G401.6 (cell line): ENCODE measurements around the gene GSTT4.
"Not testable (repeated sequence)": the region's sequence is repeated elsewhere in the genome, so short reads cannot be mapped to it uniquely, and the experiment has no call there.

Source experiments
- FAIRE-seq: peaks from 2 replicates; lab custom pipeline; 2012; peaks lifted over from hg19 to GRCh38; lab: Jason Lieb, UNC

The GSTT4 gene

DNA sequence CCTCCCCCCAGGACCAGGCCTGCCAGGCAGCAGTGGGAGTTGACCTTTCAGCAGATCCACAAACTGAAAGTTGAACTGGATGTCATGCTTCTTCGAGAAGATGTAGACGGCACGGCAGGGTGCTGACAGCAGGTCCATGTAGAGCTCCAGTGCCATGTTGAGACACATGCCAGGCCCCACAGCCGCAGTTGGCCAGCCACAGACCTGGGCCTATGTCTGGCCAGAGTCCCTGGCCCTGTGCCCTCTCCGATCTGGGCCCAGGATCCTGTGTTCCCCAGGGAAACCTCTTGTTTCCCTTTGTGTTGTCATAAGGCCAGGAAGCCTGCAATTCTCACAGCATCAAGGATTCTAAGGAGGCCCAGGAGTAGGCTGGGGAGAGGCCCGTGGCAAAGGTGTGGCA is at the start of gene GSTT4:
Gene GSTT4, minus strand, starts transcription at position 253 of the 400 bp plus-strand sequence. Its CDS starts 97 bp downstream, at position 156.
- no peak for FAIRE-seq

DNA sequence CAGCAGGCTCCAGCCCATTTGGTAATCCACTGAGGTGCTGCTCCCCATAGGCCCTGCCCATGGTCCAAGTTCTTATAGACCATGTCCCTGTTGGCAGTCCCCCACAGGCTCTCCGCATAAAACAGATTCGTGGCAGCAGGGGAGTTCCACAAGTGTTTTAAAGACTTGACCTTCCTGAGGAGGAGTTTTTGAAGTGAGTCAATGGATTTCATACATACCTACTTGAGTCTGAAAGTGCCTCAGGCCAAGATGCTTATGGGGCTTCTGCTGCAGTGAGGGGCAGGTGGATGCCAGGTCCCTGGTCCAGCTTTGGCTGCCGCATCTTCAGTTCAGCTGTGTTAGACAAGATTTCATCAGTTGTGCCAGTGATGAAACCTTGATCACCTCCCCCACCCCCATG is 49.1 kb upstream of the GSTT4 start:
- no peak for FAIRE-seq

DNA sequence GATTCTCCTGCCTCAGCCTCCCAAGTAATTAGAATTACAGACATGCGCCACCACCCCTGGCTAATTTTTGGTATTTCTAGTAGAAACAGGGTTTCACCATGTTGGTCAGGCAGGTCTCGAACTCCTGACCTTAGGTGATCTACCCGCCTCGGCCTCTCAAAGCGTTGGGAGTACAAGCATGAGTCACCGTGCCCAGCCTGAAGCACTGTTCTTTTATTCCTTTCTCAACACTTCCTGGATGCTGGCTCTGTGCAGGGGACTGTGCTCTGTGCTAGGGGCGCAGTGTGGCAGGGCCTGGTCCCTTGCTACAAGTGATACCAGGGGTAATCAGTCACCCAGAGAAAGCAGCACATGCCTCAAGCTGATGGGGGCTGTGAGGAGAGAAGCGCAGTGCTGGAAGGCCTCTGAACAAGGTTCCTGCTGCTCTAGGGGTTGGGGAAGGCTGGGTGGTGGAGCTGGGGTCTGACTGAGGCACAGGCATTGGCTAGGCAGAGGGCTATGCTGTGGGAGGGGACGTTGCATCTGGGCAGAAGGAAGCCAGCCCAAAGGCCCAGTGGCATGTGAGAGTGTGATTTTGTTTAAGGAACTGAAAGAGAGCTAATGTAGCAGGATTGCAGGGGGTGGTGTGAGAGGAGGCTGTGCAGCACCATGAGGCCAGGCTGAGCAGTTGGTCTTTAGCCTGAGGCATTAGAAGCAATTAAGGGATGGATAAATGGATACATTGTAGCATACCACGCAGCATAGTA is 48.4 kb upstream of the GSTT4 start:
- FAIRE-seq = no peak

DNA sequence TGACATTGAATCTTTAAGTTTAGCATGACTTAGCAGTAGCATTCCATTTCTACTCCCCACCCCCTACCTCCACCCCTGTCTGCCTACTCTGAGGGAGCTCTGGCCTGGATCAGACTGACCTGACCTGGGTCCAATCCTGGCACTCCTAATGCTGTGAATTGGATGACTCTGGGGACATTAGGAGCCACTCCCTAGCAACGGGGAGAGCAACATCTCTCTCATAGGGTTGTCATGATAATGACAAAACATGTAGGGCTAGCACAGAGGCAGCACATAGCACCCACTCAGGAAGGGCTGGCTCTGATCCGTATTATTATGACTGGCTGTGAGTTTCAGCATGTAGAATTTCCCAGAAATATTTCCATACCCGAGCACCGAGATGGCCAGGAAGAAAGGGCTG is 46.3 kb upstream of the GSTT4 start:
- FAIRE-seq = no peak

DNA sequence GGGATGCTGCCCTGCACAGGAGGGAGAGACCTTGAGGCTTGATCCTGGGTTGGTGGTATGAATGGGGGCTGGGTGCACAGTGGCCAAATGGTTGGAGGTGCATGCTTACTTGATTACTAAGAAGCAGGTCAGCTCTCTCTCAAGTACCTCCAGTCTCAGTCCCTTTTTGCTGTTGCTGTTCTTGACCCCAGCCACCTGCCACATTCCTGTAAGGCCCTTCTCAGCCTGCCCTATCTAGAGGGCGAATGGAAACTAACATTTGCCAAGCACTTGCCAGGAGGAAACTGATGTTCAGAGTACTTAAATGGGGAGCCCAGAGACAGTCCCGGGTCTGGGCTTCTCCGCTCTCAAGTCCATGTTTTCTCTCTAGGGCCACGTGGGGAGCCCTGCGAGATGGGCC is 45.8 kb upstream of the GSTT4 start:
- no peak for FAIRE-seq

DNA sequence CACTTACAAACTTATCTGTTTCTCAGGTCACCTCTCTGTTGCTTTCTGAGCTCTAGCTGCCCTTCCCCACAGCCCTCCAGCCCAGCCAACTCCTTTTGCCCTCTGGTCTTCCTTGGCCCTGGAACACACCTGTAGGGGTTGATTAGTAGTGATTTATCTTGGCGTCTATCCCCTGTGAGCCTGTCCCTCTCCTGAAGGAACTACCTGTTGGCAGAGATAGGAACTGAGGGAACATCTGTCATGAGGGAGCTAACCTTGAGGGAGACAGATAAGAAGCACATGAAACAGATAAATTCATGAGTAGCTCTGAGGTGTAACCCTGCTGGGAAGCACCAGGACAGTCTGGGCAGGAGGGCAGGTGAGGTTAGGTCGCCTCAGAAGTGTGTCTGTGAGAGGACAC is 44.7 kb upstream of the GSTT4 start:
- no peak for FAIRE-seq

DNA sequence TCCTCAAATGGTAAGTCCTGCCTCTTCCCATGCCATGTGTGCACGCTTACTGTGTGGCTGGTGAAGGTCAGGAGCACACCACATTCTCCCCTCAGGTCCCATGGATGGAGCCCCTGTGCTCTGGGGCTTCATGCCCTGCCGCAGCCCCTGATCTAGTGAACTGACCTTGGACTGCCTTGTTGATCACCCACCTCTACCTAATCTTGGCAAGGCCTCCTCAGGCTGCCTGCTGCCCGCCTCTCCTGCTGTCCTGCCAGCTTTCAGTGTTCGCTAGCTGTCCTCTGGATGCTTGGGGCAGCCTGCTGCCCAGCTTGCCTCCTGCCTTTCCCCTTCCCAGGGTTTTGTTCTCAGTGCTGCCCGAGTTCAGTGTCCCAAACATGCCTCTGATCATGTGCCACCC is 44.0 kb upstream of the GSTT4 start:
- FAIRE-seq = no peak

DNA sequence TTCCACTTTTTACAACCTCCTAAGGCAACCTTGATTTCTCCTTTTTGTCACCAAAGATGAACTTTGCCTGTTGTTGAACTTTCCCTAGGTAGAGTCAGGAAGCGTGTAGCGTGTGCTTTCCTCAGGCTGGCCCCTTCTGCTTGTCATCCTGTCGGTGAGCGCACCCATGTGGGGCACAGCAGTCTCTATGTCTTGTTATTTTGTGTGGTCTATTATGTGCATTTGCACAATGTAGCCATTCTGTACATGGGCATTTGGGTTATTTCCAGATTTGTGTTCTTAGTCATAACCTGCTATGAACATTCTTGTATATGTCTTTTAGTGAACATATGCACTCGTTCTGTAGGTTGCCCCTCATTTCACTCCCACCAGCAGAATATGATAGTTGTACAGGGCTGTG is 40.8 kb upstream of the GSTT4 start:
- no peak for FAIRE-seq

DNA sequence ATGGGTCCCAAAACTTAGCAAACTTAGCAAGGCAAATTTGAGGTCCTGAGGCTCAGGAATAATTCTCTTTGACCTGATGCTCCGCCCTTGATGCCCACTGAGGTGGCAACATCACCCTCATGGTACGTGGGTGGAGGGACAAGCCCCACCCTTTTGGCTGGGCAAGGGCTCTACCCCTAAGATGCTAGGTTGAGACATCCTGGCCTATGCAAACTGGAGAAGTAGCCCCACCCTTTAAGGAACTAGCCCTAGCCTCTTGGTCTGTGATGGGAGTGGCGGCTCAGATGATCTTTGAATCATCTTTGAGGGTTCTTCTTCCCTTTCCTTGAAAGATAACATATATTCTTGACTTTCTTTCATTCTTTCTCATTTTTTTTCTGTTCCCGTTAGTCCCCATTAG is 38.7 kb upstream of the GSTT4 start:
- no peak for FAIRE-seq

DNA sequence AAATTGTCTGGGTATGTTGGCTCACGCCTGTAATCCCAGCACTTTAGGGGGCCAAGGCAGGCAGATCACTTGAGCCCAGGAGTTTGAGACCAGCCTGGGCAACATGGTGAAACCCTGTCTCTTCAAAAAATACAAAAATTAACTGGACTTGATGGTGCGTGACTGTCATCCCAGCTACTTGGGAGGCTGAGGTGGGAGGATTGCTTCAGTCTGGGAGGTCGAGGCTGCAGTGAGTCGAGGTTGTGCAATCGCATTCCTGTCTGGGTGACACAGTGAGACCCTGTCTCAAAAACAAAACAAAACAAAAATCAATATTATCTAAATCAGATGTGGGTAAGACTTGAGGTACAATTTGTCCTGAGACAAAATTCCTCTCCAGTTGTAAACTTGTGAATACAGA is 38.2 kb upstream of the GSTT4 start:
- not testable (repeated sequence) for FAIRE-seq

DNA sequence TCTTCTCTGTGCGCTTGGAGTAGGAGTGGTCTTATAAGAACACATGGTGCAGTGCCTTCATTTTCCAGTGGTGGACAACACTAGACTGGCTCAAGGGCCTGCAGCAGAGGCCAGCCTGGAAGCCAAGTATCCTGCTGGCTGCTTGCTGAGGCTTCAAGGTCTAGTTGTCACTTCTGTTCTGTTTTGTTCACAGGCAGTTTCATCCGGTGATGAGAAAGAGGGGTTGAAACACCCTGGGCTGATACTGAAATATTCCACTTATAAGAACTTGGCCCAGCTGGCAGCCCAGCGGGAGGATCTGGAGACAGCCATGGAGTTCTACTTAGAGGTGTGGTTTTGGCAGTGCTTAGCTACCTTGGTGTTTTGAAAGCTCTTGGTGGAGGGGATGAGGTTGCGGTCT is 35.7 kb upstream of the GSTT4 start:
- no peak for FAIRE-seq

DNA sequence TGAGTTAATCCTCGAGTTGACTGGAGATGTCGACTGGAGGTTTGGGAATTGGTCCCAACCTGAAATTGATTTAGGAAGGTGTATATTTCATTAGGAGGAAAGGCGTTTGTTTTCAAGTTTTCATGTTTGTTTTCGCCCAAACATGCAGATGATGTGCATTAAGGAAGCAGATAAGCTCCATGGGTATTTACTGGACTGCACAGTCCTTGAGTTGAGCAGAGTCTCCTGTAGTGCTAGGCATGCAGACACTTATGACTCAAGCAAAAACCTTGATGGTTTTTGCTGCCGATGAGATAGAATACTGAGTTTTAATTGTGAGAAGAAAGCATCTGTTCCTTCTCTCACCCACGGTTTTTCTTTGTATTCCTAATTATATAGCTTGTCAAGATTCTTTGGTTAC is 33.8 kb upstream of the GSTT4 start:
- no peak for FAIRE-seq

DNA sequence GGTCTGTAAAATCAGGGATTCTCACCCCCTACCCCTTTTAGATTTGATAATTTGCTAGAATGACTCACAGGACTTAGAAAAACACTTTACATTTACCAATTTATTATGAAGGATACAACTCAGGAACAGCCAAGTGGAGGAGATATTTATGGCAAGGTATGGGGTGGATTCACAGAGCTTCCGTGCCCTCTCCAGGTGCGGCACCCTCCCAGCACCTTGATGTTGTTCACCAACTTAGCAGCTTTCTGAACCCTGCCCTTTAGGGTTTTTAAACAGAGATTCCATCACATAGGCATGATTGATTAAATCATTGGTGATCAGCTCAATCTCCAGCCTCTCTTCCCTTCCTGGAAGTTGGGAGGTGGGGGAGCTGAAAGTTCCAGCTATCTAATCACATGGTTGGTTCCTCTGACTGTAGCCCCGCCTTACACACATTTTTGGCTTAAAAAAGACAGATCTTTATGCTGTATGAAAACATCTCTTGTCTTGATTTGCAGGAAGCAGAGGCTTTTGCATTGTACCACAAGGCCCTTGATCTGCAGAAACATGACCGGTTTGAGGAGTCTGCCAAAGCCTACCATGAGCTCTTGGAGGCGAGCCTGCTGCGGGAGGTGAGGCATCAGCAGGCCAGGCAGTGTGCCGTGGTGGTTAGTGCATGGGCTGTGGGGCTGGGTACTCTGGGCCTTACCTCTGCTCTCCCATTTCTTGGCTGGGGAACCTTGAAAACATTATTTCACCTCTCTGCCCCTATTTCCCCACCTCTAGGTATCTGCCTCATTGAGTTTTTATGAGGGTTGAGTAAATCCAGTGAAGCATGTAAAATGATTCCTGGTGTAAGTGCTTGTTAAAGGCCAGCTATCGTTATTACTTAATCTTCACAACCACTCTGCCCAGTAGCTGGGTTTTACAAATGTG is 32.9 kb upstream of the GSTT4 start:
- no peak for FAIRE-seq

DNA sequence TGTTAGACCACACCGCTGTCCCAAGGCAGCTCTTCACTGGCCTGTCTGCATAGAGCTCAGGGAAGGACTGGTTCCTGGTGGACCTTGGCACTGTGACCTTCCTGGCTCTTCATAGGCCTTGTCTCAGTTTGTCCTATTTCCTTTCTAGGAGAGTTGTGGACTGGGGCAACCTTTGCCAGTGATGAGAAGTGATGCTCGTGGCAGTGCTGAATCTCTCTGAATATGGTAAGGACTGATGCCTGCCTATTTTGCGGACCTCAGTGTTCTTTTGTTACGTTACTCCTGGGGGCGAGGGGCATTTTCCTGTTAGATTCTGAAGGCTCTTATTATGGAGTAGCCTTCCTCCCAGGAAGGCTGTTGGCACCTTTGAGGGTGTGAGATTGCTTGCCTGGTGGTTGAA is 30.0 kb upstream of the GSTT4 start:
- no peak for FAIRE-seq

DNA sequence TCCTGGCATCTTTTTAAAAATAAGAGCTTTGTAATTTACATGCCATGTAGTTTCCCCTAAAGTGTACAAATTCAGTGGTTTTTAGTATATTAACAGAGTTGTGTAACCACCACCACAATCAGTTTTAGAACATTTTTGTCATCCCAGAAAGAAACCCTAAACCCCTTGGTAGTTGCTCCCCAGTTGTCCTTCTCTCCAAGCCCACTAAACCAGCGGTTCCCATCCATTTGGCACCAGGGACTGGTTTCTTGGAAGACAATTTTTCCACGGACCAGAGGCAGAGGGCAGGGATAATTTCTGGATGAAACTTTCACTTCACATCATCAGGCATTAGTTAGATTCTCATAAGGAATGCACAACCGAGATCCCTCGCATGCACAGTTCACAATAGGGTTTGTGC is 28.5 kb upstream of the GSTT4 start:
- no peak for FAIRE-seq

DNA sequence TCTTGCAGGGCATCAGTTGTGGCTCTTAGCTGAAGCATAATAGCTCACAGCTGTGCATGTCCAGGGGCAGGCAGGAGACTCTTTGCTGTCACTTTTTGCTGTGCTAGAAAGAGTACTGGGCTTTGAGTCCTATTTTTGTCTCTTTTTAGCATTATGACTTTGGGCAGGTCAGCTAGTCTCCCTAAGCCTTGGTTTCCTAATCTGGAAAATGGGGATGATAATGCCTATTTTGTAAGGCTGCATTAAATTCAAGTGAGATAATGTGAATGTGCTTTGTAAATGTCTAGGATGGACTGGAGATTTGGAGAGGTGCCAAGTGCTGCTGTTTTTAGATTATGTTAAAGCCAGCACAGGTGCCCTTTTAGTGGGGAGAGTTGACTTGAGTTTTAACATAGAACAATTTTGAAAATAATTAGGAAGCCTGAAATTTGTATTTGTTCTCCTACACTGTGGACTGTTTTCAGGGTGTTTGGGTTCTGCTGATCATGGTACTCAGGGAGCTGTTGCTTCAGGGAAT is 25.0 kb upstream of the GSTT4 start:
- no peak for FAIRE-seq

DNA sequence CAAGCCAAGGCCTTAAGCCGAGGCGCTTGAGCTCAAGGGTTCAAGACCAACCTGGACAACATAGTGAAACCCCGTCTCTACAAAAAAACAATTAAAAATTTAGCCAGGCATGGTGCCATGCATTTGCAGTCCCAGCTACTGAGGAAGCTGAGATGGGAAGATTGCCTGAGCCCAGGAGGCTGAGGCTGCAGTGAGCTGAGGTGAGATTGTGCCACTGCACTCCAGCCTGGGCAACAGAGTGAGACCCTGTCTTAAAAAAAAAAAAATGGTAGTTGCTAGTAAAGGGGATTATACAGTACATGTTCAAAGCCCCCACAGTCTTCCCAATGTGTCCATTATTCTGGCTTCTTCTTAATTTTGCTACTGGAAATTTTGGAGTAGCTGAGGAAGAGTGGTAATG is 24.1 kb upstream of the GSTT4 start:
- FAIRE-seq = no peak

DNA sequence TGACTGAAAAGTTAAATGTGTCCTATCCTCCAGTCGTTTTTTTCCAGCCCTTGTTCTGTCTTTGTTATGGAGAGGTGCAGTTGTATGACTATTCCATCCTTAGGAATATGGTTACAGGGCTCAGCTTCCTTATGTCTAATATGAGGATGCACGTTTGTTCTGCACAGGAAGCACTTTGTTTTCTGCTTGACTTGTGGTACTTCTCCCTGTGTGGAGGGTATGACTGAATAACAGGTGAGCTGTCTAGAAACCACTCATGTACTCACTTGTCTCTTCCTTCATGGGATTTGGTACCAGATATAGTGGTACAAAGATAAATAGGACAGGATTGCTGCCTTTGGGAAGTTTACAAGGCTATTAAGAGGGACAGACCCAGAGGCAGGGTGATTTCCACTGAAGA is 23.3 kb upstream of the GSTT4 start:
- FAIRE-seq = no peak

DNA sequence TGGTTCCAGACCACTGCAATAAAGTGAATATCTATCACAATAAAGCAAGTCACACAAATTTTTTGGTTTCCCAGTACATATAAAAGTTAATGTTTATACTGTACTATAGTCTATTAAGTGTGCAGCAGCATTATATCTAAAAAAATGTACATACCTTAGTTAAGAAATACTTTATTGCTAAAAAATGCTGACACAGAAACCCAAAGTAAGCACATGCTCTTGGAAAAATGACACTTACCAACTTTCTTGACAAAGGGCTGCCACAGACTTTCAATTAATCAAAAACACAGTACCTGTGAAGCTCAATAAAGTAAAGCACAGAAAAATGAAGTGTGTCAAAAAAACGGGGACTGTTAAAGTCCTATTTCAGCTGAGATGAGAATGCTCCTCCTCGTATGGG is 22.7 kb upstream of the GSTT4 start:
- no peak for FAIRE-seq

DNA sequence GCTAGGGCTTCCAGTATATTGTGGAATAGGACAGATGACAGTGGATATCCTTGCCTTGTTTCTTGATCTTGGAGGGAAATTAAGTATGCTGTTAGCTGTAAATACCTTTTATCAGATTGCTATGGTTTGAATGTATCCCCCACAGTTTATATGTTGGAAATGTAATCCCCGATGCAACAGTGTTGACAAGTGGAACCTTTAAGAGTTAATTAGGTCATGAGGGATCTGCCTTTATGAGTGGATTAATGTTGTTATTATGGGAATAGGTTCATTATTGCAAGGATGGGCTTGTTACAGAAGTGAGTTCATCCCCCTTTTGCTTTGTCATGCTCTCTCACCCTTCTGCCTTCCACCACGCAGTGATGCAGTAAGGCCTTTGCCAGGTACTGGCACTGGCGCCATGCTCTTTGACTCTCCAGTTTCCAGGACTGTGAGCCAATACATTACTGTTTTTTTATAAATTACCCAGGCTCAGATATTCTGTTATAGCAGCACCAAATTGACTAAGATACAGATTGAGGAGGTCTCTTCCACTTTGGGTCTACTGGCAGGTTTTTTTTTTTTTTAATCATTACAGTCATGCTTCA is 22.2 kb upstream of the GSTT4 start:
- no peak for FAIRE-seq

DNA sequence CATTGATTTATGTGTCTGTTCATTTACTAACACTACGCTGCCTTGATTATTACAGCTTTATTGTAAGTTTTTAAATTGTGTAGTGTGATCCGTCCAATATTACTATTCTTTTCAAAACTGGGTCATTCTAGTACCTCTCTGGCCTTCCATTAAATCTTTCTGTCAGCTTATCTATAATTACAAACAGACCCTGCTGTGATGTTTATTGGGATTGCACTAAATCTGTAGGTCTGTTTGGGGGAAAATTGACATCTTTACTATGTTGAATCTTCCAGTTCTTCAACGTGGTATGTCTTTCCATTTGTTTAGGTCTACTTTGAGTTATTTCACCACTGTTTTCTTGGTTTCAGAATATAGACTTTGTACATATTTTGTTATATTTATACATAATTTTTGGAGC is 21.5 kb upstream of the GSTT4 start:
- FAIRE-seq = no peak

DNA sequence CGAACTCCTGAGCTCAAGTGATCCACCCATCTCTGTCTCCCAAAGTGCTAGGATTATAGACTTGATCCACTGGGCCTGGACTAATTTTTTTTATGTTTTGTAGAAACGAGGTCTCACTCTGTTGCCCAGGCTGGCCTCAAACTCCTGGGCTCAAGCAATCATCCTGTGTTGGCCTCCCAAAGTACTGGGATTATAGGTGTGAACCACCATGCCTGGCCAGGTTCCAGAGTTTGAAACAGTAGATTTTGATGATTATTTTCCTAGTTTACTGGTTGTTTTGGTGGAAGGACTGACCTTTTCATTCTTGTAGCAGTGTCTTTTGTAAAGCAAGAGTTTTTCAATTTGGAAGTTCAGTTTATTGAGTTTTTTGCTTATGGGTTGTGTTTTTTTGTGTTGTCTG is 20.8 kb upstream of the GSTT4 start:
- FAIRE-seq = no peak

DNA sequence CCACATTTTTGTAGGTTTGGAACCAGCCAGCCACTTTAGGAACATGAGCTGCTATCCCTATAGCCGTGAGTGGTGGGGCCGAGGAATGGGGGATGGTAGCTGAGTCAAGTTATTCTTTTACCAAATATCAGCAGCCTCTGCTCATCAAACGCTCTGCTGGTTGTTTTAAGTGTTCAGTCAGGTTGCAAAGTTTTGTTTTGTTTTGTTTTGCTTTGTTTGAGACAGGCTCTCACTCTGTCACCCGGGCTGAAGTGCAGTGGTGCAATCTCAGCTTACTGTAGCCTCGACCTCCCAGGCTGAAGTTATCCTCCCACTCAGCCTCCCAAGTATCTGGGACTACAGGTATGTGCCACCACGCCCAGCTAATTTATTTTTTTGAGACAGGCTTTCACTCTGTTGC is 20.2 kb upstream of the GSTT4 start:
- no peak for FAIRE-seq
